Lung (tissue), 12 donors: ENCODE results near the gene HES5. TPM values are rescaled to one million over a fixed set of nuclear protein-coding genes. Genes with fewer than 3 reads are reported as not detected.

ENCODE experiments used
- ATAC-seq: fragments of 200-7000 bp; cut with Tn5 transposase; one replicate; pipeline ENCODE4 v1.9.1; 2020; ENCODE audit warnings: moderate number of reproducible peaks; ENCODE audit not compliant: insufficient read depth, low FRiP score
- DNase-seq, 3 donors: peaks; one replicate each; pipeline ENCODE4 v3.0.0-alpha.2; 2013 to 2017
- H3K27ac ChIP-seq, 2 donors: one replicate each; pipeline ENCODE4 v1.5.1; 2013; ENCODE audit warnings: mild to moderate bottlenecking in 2 of 2, moderate library complexity in 2 of 2, control low read depth in 1 of 2, inconsistent platforms in 1 of 2, low read depth in 1 of 2, low read length in 1 of 2
- H3K27me3 ChIP-seq, 3 donors: one replicate each; pipeline ENCODE4 v1.5.1; 2013; ENCODE audit warnings: low read length in 2 of 3; ENCODE audit not compliant: control insufficient read depth in 3 of 3, insufficient read depth in 3 of 3
- H3K36me3 ChIP-seq, 4 donors: one replicate each; pipeline ENCODE4 v1.5.1; 2013; ENCODE audit warnings: low read length in 4 of 4, mild to moderate bottlenecking in 1 of 4, moderate library complexity in 1 of 4; ENCODE audit not compliant: control insufficient read depth in 4 of 4, insufficient read depth in 4 of 4
- H3K4me1 ChIP-seq, 5 donors: one replicate each; pipeline ENCODE4 v1.5.1; 2013; ENCODE audit warnings: low read length in 5 of 5, mild to moderate bottlenecking in 2 of 5, moderate library complexity in 1 of 5; ENCODE audit not compliant: control insufficient read depth in 5 of 5, insufficient read depth in 5 of 5
- H3K4me3 ChIP-seq: one replicate; pipeline ENCODE4 v1.5.1; 2013; ENCODE audit warnings: mild to moderate bottlenecking, control low read depth, moderate library complexity
- H3K9ac ChIP-seq, 2 donors: one replicate each; pipeline ENCODE4 v1.5.1; 2013; ENCODE audit warnings: low read length in 2 of 2, control low read depth in 1 of 2; ENCODE audit not compliant: insufficient read depth in 1 of 2
- H3K9me3 ChIP-seq, 4 donors: one replicate each; pipeline ENCODE4 v1.5.1; 2013; ENCODE audit warnings: low read length in 3 of 4, mild to moderate bottlenecking in 1 of 4, moderate library complexity in 1 of 4; ENCODE audit not compliant: control insufficient read depth in 4 of 4, insufficient read depth in 3 of 4
- WGBS, 2 donors: extraction: QIAGEN DNeasy Blood & Tissue Kit; methylation state at CpG; one replicate each; pipeline ENCODE4 v1.1.7; 2013; 5-methylcytosine and 5-hydroxymethylcytosine counted together
- polyA plus RNA-seq, 2 donors: library from polyadenylated mRNA; stranded (reverse); fragments of 200-250 nt; gene quantifications; one replicate each; pipeline ENCODE4 v1.2.1, GENCODE V29; 2013
- total RNA-seq, 2 donors: library from RNA; depleted of rRNA in 1 of 2; stranded (reverse); fragments of >200 nt in 1 of 2; gene quantifications; one replicate each; pipeline ENCODE4 v1.2.1, GENCODE V29; 2014 to 2021
- TF ChIP-seq, protein P1 (sequence below): IDR thresholded peaks from 2 replicates; pipeline ENCODE4 v1.5.1; 2012; ENCODE audit warnings: mild to moderate bottlenecking; ENCODE audit errors: control extremely low read depth, extremely low read depth
- donor health status: control.
- donor health status: control.
- donor health status: Bipolar disorder and iron deficiency.
- donor health status: healthy.
- donor health status: DM: yes; HTN: yes; CAD: no.

The HES5 gene
- total and polyA plus RNA-seq, 4 donors, result 0.16 to 1.00 (median 0.36) TPM

DNA sequence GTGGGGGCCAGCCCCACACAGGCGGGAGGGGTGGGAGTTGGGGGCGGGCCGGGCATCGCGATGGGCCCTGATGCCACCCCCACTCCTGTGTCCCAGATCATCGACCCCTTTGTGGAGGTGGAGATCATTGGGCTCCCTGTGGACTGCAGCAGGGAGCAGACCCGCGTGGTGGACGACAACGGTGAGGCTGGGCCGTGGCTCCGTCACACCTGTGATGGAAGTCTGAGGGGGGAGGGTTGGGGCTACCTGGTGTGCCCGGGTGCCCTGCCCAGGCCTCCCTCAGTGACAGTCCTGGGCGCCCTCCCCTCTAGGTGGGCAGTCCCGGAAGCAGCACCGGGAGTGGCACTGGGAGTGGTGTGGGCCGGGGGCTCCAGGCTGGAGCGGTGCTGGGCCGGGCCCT, 31.4 kb downstream of the HES5 start:
- ATAC-seq (no peak), DNase-seq (no peak)
- WGBS, 2 donors, result 74 to 86% methylated on average over 18 to 19 of the region's 19 CpGs
- Histone ChIP-seq H3K27ac (no peak overlapping the region), H3K4me3 (no peak overlapping the region), H3K9me3 (peaks cover 0 to 2% (median 0%) of the 10 kb centered on the region in 4 donors), H3K27me3 (peaks cover 0 to 5% (median 3%) of the 10 kb centered on the region in 3 donors), H3K36me3 (no peaks in the 10 kb centered on the region), H3K9ac (no peak overlapping the region), H3K4me1 (peaks cover 0 to 5% (median 0%) of the 10 kb centered on the region in 5 donors)
- TF ChIP-seq, protein P1, sequence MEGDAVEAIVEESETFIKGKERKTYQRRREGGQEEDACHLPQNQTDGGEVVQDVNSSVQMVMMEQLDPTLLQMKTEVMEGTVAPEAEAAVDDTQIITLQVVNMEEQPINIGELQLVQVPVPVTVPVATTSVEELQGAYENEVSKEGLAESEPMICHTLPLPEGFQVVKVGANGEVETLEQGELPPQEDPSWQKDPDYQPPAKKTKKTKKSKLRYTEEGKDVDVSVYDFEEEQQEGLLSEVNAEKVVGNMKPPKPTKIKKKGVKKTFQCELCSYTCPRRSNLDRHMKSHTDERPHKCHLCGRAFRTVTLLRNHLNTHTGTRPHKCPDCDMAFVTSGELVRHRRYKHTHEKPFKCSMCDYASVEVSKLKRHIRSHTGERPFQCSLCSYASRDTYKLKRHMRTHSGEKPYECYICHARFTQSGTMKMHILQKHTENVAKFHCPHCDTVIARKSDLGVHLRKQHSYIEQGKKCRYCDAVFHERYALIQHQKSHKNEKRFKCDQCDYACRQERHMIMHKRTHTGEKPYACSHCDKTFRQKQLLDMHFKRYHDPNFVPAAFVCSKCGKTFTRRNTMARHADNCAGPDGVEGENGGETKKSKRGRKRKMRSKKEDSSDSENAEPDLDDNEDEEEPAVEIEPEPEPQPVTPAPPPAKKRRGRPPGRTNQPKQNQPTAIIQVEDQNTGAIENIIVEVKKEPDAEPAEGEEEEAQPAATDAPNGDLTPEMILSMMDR, result no peak

DNA sequence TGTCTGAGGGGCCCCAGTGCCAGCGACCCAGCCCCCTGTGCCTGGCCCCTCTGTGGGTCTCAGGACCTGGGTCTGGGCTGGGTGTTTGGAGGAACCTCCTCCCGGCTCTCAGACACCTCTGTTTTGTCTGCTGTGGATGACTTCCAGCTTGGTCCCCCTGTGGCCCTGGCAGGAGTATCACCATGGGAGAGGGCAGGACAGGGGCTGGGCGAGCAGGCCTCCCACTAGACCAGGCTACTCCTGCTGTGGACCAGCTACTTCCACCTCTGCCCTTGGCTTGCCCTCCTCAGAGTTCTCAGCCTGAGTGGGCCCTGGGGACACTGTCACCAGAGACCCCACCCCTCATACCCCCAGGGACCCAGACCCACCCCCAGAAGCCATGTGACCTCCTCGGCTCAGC, 32.2 kb downstream of the HES5 start:
- Histone ChIP-seq H3K27ac (no peak overlapping the region), H3K4me3 (no peak overlapping the region), H3K36me3 (no peaks in the 10 kb centered on the region), H3K9me3 (peaks cover 0 to 2% (median 0%) of the 10 kb centered on the region in 4 donors), H3K9ac (no peak overlapping the region), H3K27me3 (peaks cover 0 to 5% (median 4%) of the 10 kb centered on the region in 3 donors), H3K4me1 (no peaks in the 10 kb centered on the region)
- DNase-seq (no peak), ATAC-seq (no peak)
- TF ChIP-seq, protein P1, result no peak
- WGBS, 2 donors, result 57 to 70% methylated on average over 4 of the region's 4 CpGs

DNA sequence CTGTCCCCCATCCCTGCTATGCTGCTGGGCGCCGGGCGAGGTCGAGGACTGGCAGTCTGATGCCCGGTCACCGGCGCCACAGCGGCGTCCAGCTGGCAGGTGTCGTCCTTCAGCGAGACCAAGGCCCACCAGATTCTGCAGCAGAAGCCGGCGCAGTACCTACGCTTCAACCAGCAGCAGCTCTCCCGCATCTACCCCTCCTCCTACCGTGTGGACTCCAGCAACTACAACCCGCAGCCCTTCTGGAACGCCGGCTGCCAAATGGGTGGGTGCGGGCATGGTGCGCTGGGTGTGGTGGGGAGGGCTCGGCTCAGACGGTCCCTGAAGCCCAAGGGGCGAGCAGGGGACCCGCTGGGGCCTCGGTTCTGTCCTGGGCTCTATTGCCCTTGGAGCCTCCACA, 33.3 kb downstream of the HES5 start:
- TF ChIP-seq, protein P1, result no peak
- H3K36me3 ChIP-seq, result no peaks in the 10 kb centered on the region
- DNase-seq (no peak), ATAC-seq (no peak)
- peaks cover 0 to 2% (median 0%) of the 10 kb centered on the region in 3 donors for H3K27me3 ChIP-seq
- no peak overlapping the region for H3K4me3 ChIP-seq
- WGBS, 2 donors, result 89 to 92% methylated on average over 25 to 26 of the region's 26 CpGs
- no peak overlapping the region for H3K27ac ChIP-seq
- H3K4me1 ChIP-seq, result no peaks in the 10 kb centered on the region
- H3K9me3 ChIP-seq, result peaks cover 0 to under 1% (median 0%) of the 10 kb centered on the region in 4 donors
- H3K9ac ChIP-seq, result no peak overlapping the region

DNA sequence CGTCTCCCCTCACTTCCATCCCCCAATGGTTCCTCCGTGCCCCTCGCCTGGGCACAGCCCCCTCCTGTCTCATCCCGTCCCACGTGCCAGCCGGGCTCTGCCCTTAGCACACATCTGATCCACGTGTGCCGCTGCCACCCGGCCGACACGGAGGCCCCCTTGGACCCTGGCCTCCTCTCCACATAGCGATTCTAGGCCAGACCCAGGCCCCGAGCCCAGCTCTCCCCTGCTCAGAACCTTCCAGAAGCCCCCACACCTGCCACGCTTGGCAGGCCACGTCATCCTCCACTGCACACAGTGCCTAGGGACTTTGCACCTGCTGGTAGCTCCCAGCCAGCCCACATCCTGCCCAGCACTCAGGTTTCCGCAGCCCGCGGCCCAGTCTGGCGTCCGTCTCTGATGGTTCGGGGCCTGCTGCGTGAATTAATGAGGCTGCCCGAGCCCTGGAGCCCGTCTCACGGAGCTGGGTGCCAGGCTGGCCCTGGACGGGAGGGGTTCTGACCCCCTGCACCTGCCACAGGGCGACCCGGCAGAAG, 33.9 kb downstream of the HES5 start:
- Histone ChIP-seq H3K4me1 (no peaks in the 10 kb centered on the region), H3K9ac (no peak overlapping the region), H3K27ac (no peak overlapping the region), H3K4me3 (no peak overlapping the region), H3K27me3 (peaks cover 0 to 2% (median 0%) of the 10 kb centered on the region in 3 donors), H3K36me3 (no peaks in the 10 kb centered on the region), H3K9me3 (no peaks in the 10 kb centered on the region)
- no peak for ATAC-seq
- TF ChIP-seq, protein P1, result no peak
- WGBS, 2 donors, result 86% methylated on average over 28 of the region's 28 CpGs
- no peak for DNase-seq
